ENCODE data around the gene BST1.

- TF ChIP-seq CTCF (IDR thresholded peaks at IDR 0.05) = no peak
- no peak for TF ChIP-seq POLR2A (IDR thresholded peaks at IDR 0.05)
Measured at GRCh38 chr4:15744016-15744545, 41.2 kb downstream of the BST1 start.

Data from testis (tissue), 2 donors.